ENCODE results near the gene TRAPPC3.

DNA sequence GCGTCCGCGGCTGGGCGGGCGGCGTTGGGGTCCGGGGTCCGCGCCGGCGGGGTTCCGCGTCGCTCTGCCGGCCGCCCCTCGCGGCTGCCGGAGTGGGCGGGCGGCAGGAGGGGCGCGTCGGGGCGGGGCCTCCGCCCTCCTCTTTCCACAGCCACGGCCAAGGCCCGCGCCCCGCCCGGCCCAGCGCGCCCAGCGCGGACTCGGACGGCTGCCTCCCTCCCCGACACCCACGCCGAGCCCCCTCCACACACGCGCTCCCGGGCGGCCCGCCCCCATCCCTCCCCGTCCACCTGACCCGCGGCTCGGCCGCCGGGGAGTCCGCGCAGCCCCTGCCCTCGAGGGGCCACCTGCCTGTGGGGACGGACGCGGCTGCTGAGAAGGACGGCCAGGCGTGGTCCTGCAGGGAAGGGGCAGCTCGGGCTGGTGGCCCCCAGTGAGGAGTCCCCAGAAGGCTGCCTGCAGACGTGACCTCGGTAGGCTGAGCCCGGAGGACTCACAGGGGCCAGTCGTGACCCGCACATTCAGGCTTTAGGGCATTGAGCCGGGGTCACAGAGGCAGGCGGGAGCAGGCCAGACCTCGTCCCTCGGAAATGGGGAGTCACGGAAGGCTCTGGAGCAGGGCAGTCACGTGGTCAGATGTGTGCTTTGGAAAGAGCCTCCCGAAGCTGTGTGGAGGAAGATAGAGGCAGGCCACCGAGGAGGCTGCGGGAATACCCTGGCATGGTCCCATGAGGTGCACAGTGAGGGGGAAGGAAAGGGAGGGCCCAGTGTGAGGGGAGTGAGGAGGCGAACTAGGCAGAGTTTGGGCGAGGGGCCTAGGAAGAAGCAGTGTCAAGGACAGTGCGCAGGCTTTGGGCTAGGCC, 23.9 kb downstream of the TRAPPC3 start, which contains the start of gene COL8A2:
- TF ChIP-seq, protein P1, sequence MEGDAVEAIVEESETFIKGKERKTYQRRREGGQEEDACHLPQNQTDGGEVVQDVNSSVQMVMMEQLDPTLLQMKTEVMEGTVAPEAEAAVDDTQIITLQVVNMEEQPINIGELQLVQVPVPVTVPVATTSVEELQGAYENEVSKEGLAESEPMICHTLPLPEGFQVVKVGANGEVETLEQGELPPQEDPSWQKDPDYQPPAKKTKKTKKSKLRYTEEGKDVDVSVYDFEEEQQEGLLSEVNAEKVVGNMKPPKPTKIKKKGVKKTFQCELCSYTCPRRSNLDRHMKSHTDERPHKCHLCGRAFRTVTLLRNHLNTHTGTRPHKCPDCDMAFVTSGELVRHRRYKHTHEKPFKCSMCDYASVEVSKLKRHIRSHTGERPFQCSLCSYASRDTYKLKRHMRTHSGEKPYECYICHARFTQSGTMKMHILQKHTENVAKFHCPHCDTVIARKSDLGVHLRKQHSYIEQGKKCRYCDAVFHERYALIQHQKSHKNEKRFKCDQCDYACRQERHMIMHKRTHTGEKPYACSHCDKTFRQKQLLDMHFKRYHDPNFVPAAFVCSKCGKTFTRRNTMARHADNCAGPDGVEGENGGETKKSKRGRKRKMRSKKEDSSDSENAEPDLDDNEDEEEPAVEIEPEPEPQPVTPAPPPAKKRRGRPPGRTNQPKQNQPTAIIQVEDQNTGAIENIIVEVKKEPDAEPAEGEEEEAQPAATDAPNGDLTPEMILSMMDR (IDR thresholded peaks at IDR 0.05 in 2 of 3, conservative IDR thresholded peaks at IDR 0.05 in 1 of 3; ENCODE audit: borderline replicate concordance in 1 of 3, insufficient read depth in 1 of 3, low read depth in 2 of 3, low read length in 2 of 3), result no peak
- TF ChIP-seq, protein P2, sequence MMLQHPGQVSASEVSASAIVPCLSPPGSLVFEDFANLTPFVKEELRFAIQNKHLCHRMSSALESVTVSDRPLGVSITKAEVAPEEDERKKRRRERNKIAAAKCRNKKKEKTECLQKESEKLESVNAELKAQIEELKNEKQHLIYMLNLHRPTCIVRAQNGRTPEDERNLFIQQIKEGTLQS (IDR thresholded peaks at IDR 0.05), result no peak
- TF ChIP-seq SRF (IDR thresholded peaks at IDR 0.05; ENCODE audit: low read depth) (no peak), EZH2 (IDR thresholded peaks at IDR 0.05) (no peak), SP1 (IDR thresholded peaks at IDR 0.05; ENCODE audit: low read depth) (no peak), EZH2phosphoT487 (IDR thresholded peaks at IDR 0.05; ENCODE audit: borderline replicate concordance) (no peak), POLR2AphosphoS5 (IDR thresholded peaks at IDR 0.05; ENCODE audit: low read depth, low read length) (no peak), JUND (IDR thresholded peaks at IDR 0.05) (no peak), ELF1 (IDR thresholded peaks at IDR 0.05; ENCODE audit: borderline replicate concordance, low read depth) (no peak), SIN3A (IDR thresholded peaks at IDR 0.05; ENCODE audit: low read depth) (no peak), ZFX (IDR thresholded peaks at IDR 0.05) (no peak), FOSL1 (IDR thresholded peaks at IDR 0.05; ENCODE audit: low read depth) (no peak), RAD21 (IDR thresholded peaks at IDR 0.05; ENCODE audit: low read depth) (no peak)
